K562 (cell line): ENCODE data around the gene FBXW9. TPM values are rescaled to one million over a fixed set of nuclear protein-coding genes. Genes with fewer than 3 reads are reported as not detected.
A peak's percentile ranks its signal among the peaks of the same experiment; 100 is the strongest.

Source experiments
- CEBPB ChIP-seq: fragments of 450-650 bp; IDR thresholded peaks from 2 replicates; pipeline ENCODE4 v1.6.1; 2016; ENCODE audit warnings: missing genetic modification characterization, missing compliant biosample characterization
- CTBP1 ChIP-seq: fragments of 450-650 bp; IDR thresholded peaks from 2 replicates; pipeline ENCODE4 v1.6.1; 2016; ENCODE audit warnings: borderline replicate concordance
- E2F3 ChIP-seq: fragments of 250-450 bp; sonication (Bioruptor Pico); IDR thresholded peaks from 2 replicates; pipeline ENCODE4 v1.4.0; 2020; ENCODE audit warnings: mild to moderate bottlenecking
- HNRNPK ChIP-seq: fragments of 200-400 bp; formaldehyde crosslinking; IDR thresholded peaks from one replicate; pipeline ENCODE4 v1.6.1; 2018; ENCODE audit warnings: mild to moderate bottlenecking, low read depth, low read length; ENCODE audit not compliant: poor library complexity, severe bottlenecking
- KLF10 ChIP-seq: fragments of 250-450 bp; sonication (Bioruptor Pico); IDR thresholded peaks from 2 replicates; pipeline ENCODE4 v1.6.1; 2021; ENCODE audit warnings: matching md5 sums
- KLF13 ChIP-seq: fragments of 450-650 bp; IDR thresholded peaks from 2 replicates; pipeline ENCODE4 v1.6.1; 2016; ENCODE audit warnings: missing genetic modification characterization, low read depth, mild to moderate bottlenecking, missing compliant biosample characterization, moderate library complexity, borderline replicate concordance
- MEIS2 ChIP-seq: fragments of 450-650 bp; IDR thresholded peaks from 2 replicates; pipeline ENCODE4 v1.6.1; 2014; ENCODE audit warnings: mild to moderate bottlenecking; ENCODE audit not compliant: partially characterized antibody
- MLLT1 ChIP-seq, 2 experiments: fragments of 450-650 bp; IDR thresholded peaks; 2 replicates each; pipeline ENCODE4 v1.6.1; 2016
- NCOR1 ChIP-seq: fragments of 450-650 bp; IDR thresholded peaks from 2 replicates; pipeline ENCODE4 v1.6.1; 2016; ENCODE audit warnings: mild to moderate bottlenecking, moderate library complexity
- NFE2 ChIP-seq: IDR thresholded peaks from 2 replicates; pipeline ENCODE4 v1.6.1; 2014; ENCODE audit warnings: antibody characterized with exemption, low read depth
- NFRKB ChIP-seq: fragments of 450-650 bp; IDR thresholded peaks from 2 replicates; pipeline ENCODE4 v1.6.1; 2016; ENCODE audit warnings: low read depth
- POLR2G ChIP-seq: fragments of 200-400 bp; formaldehyde crosslinking; IDR thresholded peaks from 2 replicates; pipeline ENCODE4 v1.6.1; 2017; ENCODE audit warnings: low read depth, mild to moderate bottlenecking, antibody characterized with exemption, low read length, moderate library complexity
- PRDM10 ChIP-seq: fragments of 450-650 bp; IDR thresholded peaks from 2 replicates; pipeline ENCODE4 v1.6.1; 2018; ENCODE audit not compliant: partially characterized antibody
- PREB ChIP-seq: sonication (generic); formaldehyde crosslinking; IDR thresholded peaks from 2 replicates; pipeline ENCODE4 v1.8.1; 2023; ENCODE audit warnings: mild to moderate bottlenecking, missing genetic modification reagents
- PRPF4 ChIP-seq: fragments of 200-400 bp; formaldehyde crosslinking; IDR thresholded peaks from one replicate; pipeline ENCODE4 v1.6.1; 2017; ENCODE audit warnings: low read length, low read depth, mild to moderate bottlenecking; ENCODE audit not compliant: insufficient read depth, poor library complexity, severe bottlenecking
- PURB ChIP-seq: sonication (generic); formaldehyde crosslinking; IDR thresholded peaks from 2 replicates; pipeline ENCODE4 v1.9.0; 2021; ENCODE audit warnings: low read depth, mild to moderate bottlenecking, missing genetic modification reagents
- SMAD4 ChIP-seq: fragments of 250-450 bp; sonication (Bioruptor Pico); conservative IDR thresholded peaks from 2 replicates; pipeline ENCODE4 v1.8.0; 2021; ENCODE audit warnings: inconsistent platforms, mild to moderate bottlenecking, moderate library complexity
- TRIM28 ChIP-seq: fragments of 450-650 bp; IDR thresholded peaks from 2 replicates; pipeline ENCODE4 v1.6.1; 2017
- ZNF408 ChIP-seq: fragments of 250-450 bp; sonication (Bioruptor Pico); IDR thresholded peaks from 2 replicates; pipeline ENCODE4 v1.4.0; 2020; ENCODE audit warnings: low read depth, mild to moderate bottlenecking, moderate library complexity
- ZNF668 ChIP-seq: fragments of 250-450 bp; sonication (Bioruptor Pico); IDR thresholded peaks from 2 replicates; pipeline ENCODE4 v1.8.0; 2022; ENCODE audit warnings: mild to moderate bottlenecking, inconsistent platforms
- polyA plus RNA-seq, 8 experiments: library from polyadenylated mRNA; depleted of rRNA in 4 of 8; stranded (reverse) in 5 of 8; unstranded in 3 of 8; fragments of >200 nt; fragmentation: Nextera tagmentation in 2 of 8; fragmentation: Illumina TruSeq in 1 of 8; extraction: Ambion mirVana in 2 of 8; extraction: Trizol in 1 of 8; gene quantifications; 2 replicates each; pipeline versions ENCODE4 v1.2.1 to v1.2.3, GENCODE V29; 2011 to 2014; ENCODE audit warnings: inconsistent platforms in 1 of 8, missing spikeins in 1 of 8
- total RNA-seq, 7 experiments: library from RNA; depleted of rRNA in 6 of 7; stranded (reverse); fragments of >200 nt in 6 of 7; fragmentation: Illumina TruSeq in 2 of 7; extraction: Trizol in 2 of 7; gene quantifications; 2 replicates each; pipeline versions ENCODE4 v1.2.1 to v1.2.3, GENCODE V29; 2011 to 2021; ENCODE audit warnings: low replicate concordance in 1 of 7
- TF ChIP-seq, protein P1 (sequence below): fragments of 200-800 bp; sonication (Bioruptor generic); IDR thresholded peaks from 2 replicates; pipeline ENCODE4 v1.6.1; 2017; ENCODE audit warnings: missing genetic modification characterization, missing compliant biosample characterization

FBXW9 gene
- total and polyA plus RNA-seq, 9 of the 15 experiments (the other 6 are each of a cell fraction or from before 2014, with no cell fraction given), result 0.23 to 21.7 (median 6.2) TPM

DNA sequence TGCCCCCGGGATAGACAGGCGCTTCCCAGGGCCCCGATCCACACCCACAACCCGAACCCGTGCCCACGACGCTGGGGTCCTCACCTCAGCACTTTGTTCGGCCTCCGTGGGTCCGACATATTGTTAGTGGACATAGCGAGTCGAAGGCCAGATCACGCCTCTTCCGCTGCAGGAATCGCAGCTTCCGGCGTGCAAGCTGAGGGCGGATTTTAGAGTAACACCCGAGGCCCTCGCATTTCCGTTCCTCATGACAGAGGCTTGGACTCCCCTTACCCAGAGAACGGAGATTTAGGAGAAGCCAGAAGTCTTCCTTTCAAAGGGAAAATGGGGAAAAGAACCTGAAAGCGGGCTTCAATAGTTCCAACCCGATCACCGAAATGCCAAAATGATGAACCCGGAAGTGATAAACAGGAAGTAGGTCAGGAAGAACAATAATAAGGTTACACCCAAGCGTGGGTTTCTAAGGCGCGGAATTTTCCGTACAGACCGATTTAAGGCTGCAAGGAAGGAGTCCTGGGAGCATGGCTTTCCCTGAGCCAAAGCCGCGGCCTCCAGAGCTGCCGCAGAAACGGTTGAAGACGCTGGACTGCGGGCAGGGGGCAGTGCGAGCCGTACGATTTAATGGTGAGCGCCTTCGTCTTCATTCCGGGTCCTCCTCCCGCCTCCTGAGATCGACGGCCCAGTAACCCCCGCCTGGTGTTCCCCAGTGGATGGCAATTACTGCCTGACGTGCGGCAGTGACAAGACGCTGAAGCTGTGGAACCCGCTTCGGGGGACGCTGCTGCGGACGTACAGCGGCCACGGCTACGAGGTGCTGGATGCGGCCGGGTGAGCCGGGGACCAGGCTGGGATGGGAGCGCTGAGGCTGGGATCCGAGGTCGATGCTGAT lies 26.9 kb downstream of the FBXW9 start (continued):
- TF ChIP-seq KLF13 (no peak), PRDM10 (no peak), TRIM28 (peak; percentile 72), ZNF408 (CRISPR knock-in tag) (no peak), E2F3 (CRISPR knock-in tag) (0 out of 2 replicates have a peak, but pooled peaks have one; percentile 33), SMAD4 (peak; percentile 34; the same call in 1 of the 2 replicates), CTBP1 (peak; percentile 46; the same call in 1 of the 2 replicates), KLF10 (CRISPR knock-in tag) (no peak), NCOR1 (peak; percentile 19; the same call in 1 of the 2 replicates), PURB (CRISPR knock-in tag) (no peak), PREB (no peak), ZNF668 (CRISPR knock-in tag) (no peak), MLLT1 (IDR thresholded peaks at IDR 0.05) (no peak), NFRKB (peak; percentile 96), PRPF4 (no peak), NFE2 (no peak), HNRNPK (no peak), CEBPB (tag) (no peak), MEIS2 (no peak), POLR2G (peak; percentile 81)
- TF ChIP-seq, protein P1, sequence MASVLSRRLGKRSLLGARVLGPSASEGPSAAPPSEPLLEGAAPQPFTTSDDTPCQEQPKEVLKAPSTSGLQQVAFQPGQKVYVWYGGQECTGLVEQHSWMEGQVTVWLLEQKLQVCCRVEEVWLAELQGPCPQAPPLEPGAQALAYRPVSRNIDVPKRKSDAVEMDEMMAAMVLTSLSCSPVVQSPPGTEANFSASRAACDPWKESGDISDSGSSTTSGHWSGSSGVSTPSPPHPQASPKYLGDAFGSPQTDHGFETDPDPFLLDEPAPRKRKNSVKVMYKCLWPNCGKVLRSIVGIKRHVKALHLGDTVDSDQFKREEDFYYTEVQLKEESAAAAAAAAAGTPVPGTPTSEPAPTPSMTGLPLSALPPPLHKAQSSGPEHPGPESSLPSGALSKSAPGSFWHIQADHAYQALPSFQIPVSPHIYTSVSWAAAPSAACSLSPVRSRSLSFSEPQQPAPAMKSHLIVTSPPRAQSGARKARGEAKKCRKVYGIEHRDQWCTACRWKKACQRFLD, result no peak
